ENCODE data around the gene KLHDC10.

GRCh38 chr7:130112662-130113425, 42.5 kb downstream of the KLHDC10 start:
- TF ChIP-seq CTCF (IDR thresholded peaks at IDR 0.05; ENCODE audit: low read depth, low read length) (no peak), EZH2phosphoT487 (IDR thresholded peaks at IDR 0.05; ENCODE audit: low read depth) (no peak)
